H9 (cell line): ENCODE data around the gene SYP. TPM values are rescaled to one million over a fixed set of nuclear protein-coding genes. Genes with fewer than 3 reads are reported as not detected.

Source experiments
- DNase-seq: peaks from one replicate; pipeline ENCODE4 v3.0.0-alpha.2; 2017
- H2AFZ ChIP-seq: one replicate; pipeline ENCODE4 v1.6.1; 2013; ENCODE audit warnings: mild to moderate bottlenecking, low read length, control low read depth, moderate library complexity
- H2AK5ac ChIP-seq: 2 replicates; pipeline ENCODE4 v1.6.1; 2013; ENCODE audit warnings: low read length, control low read depth, mixed read lengths; ENCODE audit not compliant: insufficient read length
- H2BK120ac ChIP-seq: one replicate; pipeline ENCODE4 v1.6.1; 2013; ENCODE audit warnings: low read depth, mild to moderate bottlenecking, low read length, control low read depth, inconsistent platforms; ENCODE audit not compliant: poor library complexity, severe bottlenecking
- H2BK12ac ChIP-seq: 2 replicates; pipeline ENCODE4 v1.6.1; 2013; ENCODE audit warnings: low read length, control low read depth, mixed read lengths, low read depth; ENCODE audit not compliant: insufficient read length
- H2BK15ac ChIP-seq: 2 replicates; pipeline ENCODE4 v1.6.1; 2013; ENCODE audit warnings: low read depth, low read length, control low read depth
- H2BK20ac ChIP-seq: one replicate; pipeline ENCODE4 v1.6.1; 2013; ENCODE audit warnings: low read depth, mild to moderate bottlenecking, low read length, control low read depth, inconsistent platforms; ENCODE audit not compliant: poor library complexity, severe bottlenecking
- H2BK5ac ChIP-seq: 2 replicates; pipeline ENCODE4 v1.6.1; 2013; ENCODE audit warnings: low read length, control low read depth, mixed read lengths; ENCODE audit not compliant: insufficient read length
- H3K14ac ChIP-seq: 2 replicates; pipeline ENCODE4 v1.6.1; 2013; ENCODE audit warnings: low read length, control low read depth; ENCODE audit not compliant: insufficient read depth
- H3K18ac ChIP-seq: 2 replicates; pipeline ENCODE4 v1.6.1; 2013; ENCODE audit warnings: low read depth, mild to moderate bottlenecking, mixed read lengths, low read length, control low read depth; ENCODE audit not compliant: insufficient read length
- H3K23ac ChIP-seq: 2 replicates; pipeline ENCODE4 v1.6.1; 2013; ENCODE audit warnings: low read length, control low read depth, mixed read lengths, low read depth; ENCODE audit not compliant: insufficient read length
- H3K23me2 ChIP-seq: 2 replicates; pipeline ENCODE4 v1.6.1; 2013; ENCODE audit warnings: low read depth, mild to moderate bottlenecking, mixed read lengths, low read length, control low read depth; ENCODE audit not compliant: insufficient read length, poor library complexity, severe bottlenecking
- H3K27ac ChIP-seq: 2 replicates; pipeline ENCODE4 v1.5.1; 2013; ENCODE audit warnings: low read length, control low read depth, mixed read lengths, low read depth; ENCODE audit not compliant: insufficient read length
- H3K27me3 ChIP-seq: 2 replicates; pipeline ENCODE4 v1.6.1; 2013; ENCODE audit warnings: low read length, control low read depth, inconsistent platforms; ENCODE audit not compliant: insufficient read depth
- H3K4ac ChIP-seq: 2 replicates; pipeline ENCODE4 v1.6.1; 2013; ENCODE audit warnings: low read depth, mild to moderate bottlenecking, control low read depth, inconsistent platforms, low read length, moderate library complexity
- H3K4me1 ChIP-seq: 2 replicates; pipeline ENCODE4 v1.6.1; 2013; ENCODE audit warnings: low read length, control low read depth, inconsistent platforms; ENCODE audit not compliant: insufficient read depth
- H3K4me2 ChIP-seq: 2 replicates; pipeline ENCODE4 v1.6.1; 2013; ENCODE audit warnings: low read length, control low read depth, mixed read lengths; ENCODE audit not compliant: insufficient read length, insufficient read depth
- H3K56ac ChIP-seq: 2 replicates; pipeline ENCODE4 v1.6.1; 2013; ENCODE audit warnings: low read depth, mild to moderate bottlenecking, mixed read lengths, low read length, control low read depth; ENCODE audit not compliant: insufficient read length
- H3K79me1 ChIP-seq: 2 replicates; pipeline ENCODE4 v1.6.1; 2013; ENCODE audit warnings: low read depth, mild to moderate bottlenecking, moderate library complexity, low read length, control low read depth, inconsistent platforms; ENCODE audit not compliant: insufficient read depth, poor library complexity, severe bottlenecking
- H3K79me2 ChIP-seq: 2 replicates; pipeline ENCODE4 v1.6.1; 2013; ENCODE audit warnings: low read length, control low read depth, inconsistent platforms; ENCODE audit not compliant: insufficient read depth
- H3K9ac ChIP-seq: 2 replicates; pipeline ENCODE4 v1.6.1; 2013; ENCODE audit warnings: low read length, control low read depth, mixed read lengths; ENCODE audit not compliant: insufficient read length; ENCODE audit errors: extremely low read depth
- H3K9me3 ChIP-seq: one replicate; pipeline ENCODE4 v1.6.1; 2013; ENCODE audit warnings: low read depth, low read length, inconsistent platforms; ENCODE audit not compliant: control insufficient read depth
- H3T11ph ChIP-seq: one replicate; pipeline ENCODE4 v1.6.1; 2013; ENCODE audit warnings: mild to moderate bottlenecking, low read length, control low read depth, inconsistent platforms
- H4K20me1 ChIP-seq: one replicate; pipeline ENCODE4 v1.6.1; 2013; ENCODE audit not compliant: control insufficient read depth, insufficient read length, insufficient read depth
- H4K5ac ChIP-seq: 2 replicates; pipeline ENCODE4 v1.6.1; 2013; ENCODE audit warnings: low read depth, mild to moderate bottlenecking, mixed read lengths, low read length, control low read depth; ENCODE audit not compliant: insufficient read length
- H4K8ac ChIP-seq: replicated peaks from 2 replicates; pipeline ENCODE4 v1.6.1; 2013; ENCODE audit warnings: low read length, control low read depth, mixed read lengths, low read depth; ENCODE audit not compliant: insufficient read length
- H4K91ac ChIP-seq: 2 replicates; pipeline ENCODE4 v1.6.1; 2013; ENCODE audit warnings: low read depth, mild to moderate bottlenecking, moderate library complexity, mixed read lengths, low read length, control low read depth; ENCODE audit not compliant: insufficient read length
- H3K27ac Mint-ChIP-seq, 3 experiments: 2 replicates in 2 of 3; 3 replicates in 1 of 3; pipeline ENCODE4 v1.8.0; 2020 to 2021; ENCODE audit warnings: mixed read lengths in 3 of 3, mild to moderate bottlenecking in 1 of 3, moderate library complexity in 1 of 3
- H3K27me3 Mint-ChIP-seq: 2 replicates; pipeline ENCODE4 v1.8.0; 2021; ENCODE audit warnings: low read depth, mild to moderate bottlenecking, moderate library complexity, mixed read lengths
- H3K36me3 Mint-ChIP-seq, 3 experiments: 2 replicates in 2 of 3; 3 replicates in 1 of 3; pipeline ENCODE4 v1.8.0; 2020 to 2021; ENCODE audit warnings: low read depth in 3 of 3, mixed read lengths in 3 of 3; ENCODE audit not compliant: insufficient read depth in 1 of 3
- H3K4me1 Mint-ChIP-seq, 2 experiments: 2 replicates each; pipeline ENCODE4 v1.8.0; 2020; ENCODE audit warnings: mixed read lengths in 2 of 2
- H3K4me3 Mint-ChIP-seq, 2 experiments: 2 replicates in 1 of 2; 3 replicates in 1 of 2; pipeline ENCODE4 v1.8.0; 2020 to 2021; ENCODE audit warnings: mild to moderate bottlenecking in 2 of 2, mixed read lengths in 2 of 2, moderate library complexity in 1 of 2
- H3K9me3 Mint-ChIP-seq, 2 experiments: 2 replicates in 1 of 2; 3 replicates in 1 of 2; pipeline ENCODE4 v1.8.0; 2020; ENCODE audit warnings: mild to moderate bottlenecking in 2 of 2, mixed read lengths in 2 of 2, moderate library complexity in 1 of 2
- CTCF ChIP-seq: fragments of 200-600 bp; sonication (generic); conservative IDR thresholded peaks from 3 replicates; pipeline ENCODE4 v1.8.0; 2021; ENCODE audit warnings: antibody characterized with exemption, mild to moderate bottlenecking
- WGBS: extraction: QIAGEN DNeasy Blood & Tissue Kit; methylation state at CpG from one replicate; pipeline ENCODE4 v1.1.7; 2013; ENCODE audit warnings: missing lambda C conversion rate, low lambda C conversion rate, mixed read lengths; ENCODE audit not compliant: insufficient read length; ENCODE audit errors: extremely low coverage; 5-methylcytosine and 5-hydroxymethylcytosine counted together
- total RNA-seq: library from RNA; stranded (reverse); gene quantifications from 2 replicates; pipeline ENCODE4 v1.2.1, GENCODE V29; 2021

The SYP gene
- total RNA-seq, 1 experiment from 2014 or later = 1.8 TPM

GRCh38 chrX:49204709-49205108 lies 4.7 kb upstream of the SYP start:
- H2BK12ac ChIP-seq = no peak overlapping the region
- no peak overlapping the region for H4K5ac ChIP-seq
- H2BK20ac ChIP-seq = no peak overlapping the region
- peaks cover 2% of the 10 kb centered on the region for H3K27me3 Mint-ChIP-seq
- no peak overlapping the region for H3K4ac ChIP-seq
- peaks cover 3% of the 10 kb centered on the region for H3K23me2 ChIP-seq
- H2AFZ ChIP-seq = no peak overlapping the region
- H3K4me1 ChIP-seq = no peaks in the 10 kb centered on the region
- no peak overlapping the region for H3K56ac ChIP-seq
- no peak overlapping the region for H2BK5ac ChIP-seq
- peaks cover 0 to 7% (median 0%) of the 10 kb centered on the region in 3 experiments; a peak in 2 of 7 replicates for H3K36me3 Mint-ChIP-seq
- WGBS = no CpG with 5 or more reads among the region's 4 CpGs
- no peak for DNase-seq
- no peaks in the 10 kb centered on the region for H3K27me3 ChIP-seq
- H3K79me1 ChIP-seq = no peaks in the 10 kb centered on the region
- no peak overlapping the region for H3K27ac Mint-ChIP-seq
- no peak overlapping the region for H3K23ac ChIP-seq
- no peak overlapping the region for H2BK15ac ChIP-seq
- H3K79me2 ChIP-seq = no peaks in the 10 kb centered on the region
- H2BK120ac ChIP-seq = no peak overlapping the region
- H3K4me1 Mint-ChIP-seq = peaks cover 4 to 19% of the 10 kb centered on the region in 2 experiments; a peak in 3 of 4 replicates
- H3K9ac ChIP-seq = no peak overlapping the region
- H2AK5ac ChIP-seq = no peak overlapping the region
- no peak overlapping the region for H3K14ac ChIP-seq
- H3T11ph ChIP-seq = no peak overlapping the region
- H4K20me1 ChIP-seq = no peaks in the 10 kb centered on the region
- H3K9me3 ChIP-seq = peaks cover 17% of the 10 kb centered on the region
- no peak overlapping the region for H3K27ac ChIP-seq
- H3K18ac ChIP-seq = no peak overlapping the region
- no peak overlapping the region for H3K4me2 ChIP-seq
- peaks cover 55 to 75% of the 10 kb centered on the region in 2 experiments for H3K9me3 Mint-ChIP-seq
- no peak for TF ChIP-seq CTCF
- no peak overlapping the region for H4K91ac ChIP-seq
- no peak overlapping the region for H3K4me3 Mint-ChIP-seq
- no peak overlapping the region for H4K8ac ChIP-seq
